Heart right ventricle (tissue), 16 donors: ENCODE results near the gene MTNR1B. TPM values are rescaled to one million over a fixed set of nuclear protein-coding genes. Genes with fewer than 3 reads are reported as not detected.

Source experiments
- ATAC-seq, 8 donors: fragments of 200-7000 bp; cut with Tn5 transposase; one replicate each; pipeline ENCODE4 v1.9.1; 2020; ENCODE audit warnings: mild to moderate bottlenecking in 8 of 8, moderate library complexity in 8 of 8, moderate number of reproducible peaks in 1 of 8
- DNase-seq, 2 donors: peaks; one replicate each; pipeline ENCODE4 v3.0.0-alpha.2; 2020
- H3K27ac ChIP-seq, 10 donors: fragments of 200-600 bp; sonication (generic) in 2 of 10; one replicate each; pipeline versions ENCODE4 v1.5.0 to v1.8.0; 2020 to 2022; ENCODE audit warnings: mild to moderate bottlenecking in 3 of 10
- H3K27me3 ChIP-seq, 7 donors: fragments of 200-600 bp; one replicate each; pipeline ENCODE4 v1.8.0; 2021 to 2022; ENCODE audit warnings: mild to moderate bottlenecking in 2 of 7
- H3K36me3 ChIP-seq, 9 donors: fragments of 200-600 bp; sonication (generic) in 1 of 9; one replicate each; pipeline versions ENCODE4 v1.5.0 to v1.8.0; 2020 to 2022; ENCODE audit warnings: mild to moderate bottlenecking in 2 of 9
- H3K4me1 ChIP-seq, 9 donors: fragments of 200-600 bp; sonication (generic) in 1 of 9; one replicate each; pipeline versions ENCODE4 v1.5.0 to v1.8.0; 2020 to 2022; ENCODE audit warnings: mild to moderate bottlenecking in 4 of 9
- H3K4me3 ChIP-seq, 10 donors: fragments of 200-600 bp; sonication (generic) in 2 of 10; one replicate each; pipeline versions ENCODE4 v1.5.0 to v1.8.0; 2020 to 2022; ENCODE audit warnings: mild to moderate bottlenecking in 7 of 10, moderate library complexity in 2 of 10
- H3K9me3 ChIP-seq, 11 donors: fragments of 200-600 bp in 10 of 11; sonication (generic) in 2 of 11; one replicate each; pipeline versions ENCODE4 v1.5.0 to v1.8.0; 2013 to 2022; ENCODE audit warnings: mild to moderate bottlenecking in 2 of 11, control low read depth in 1 of 11, moderate library complexity in 1 of 11
- WGBS, 2 donors: extraction: QIAGEN DNeasy Blood & Tissue Kit; methylation state at CpG; one replicate each; pipeline ENCODE4 v1.1.7; 2013; ENCODE audit warnings: inconsistent platforms in 1 of 2; 5-methylcytosine and 5-hydroxymethylcytosine counted together
- intact Hi-C, 10 donors: fragments of 100-400 bp; cut with DNase I; formaldehyde crosslinking; loops; one replicate each; pipeline versions ENCODE4 v1.11.1 to v1.14.2; 2022
- polyA plus RNA-seq, 2 donors: library from polyadenylated mRNA; stranded (reverse); fragments of 200-250 nt; gene quantifications; one replicate each; pipeline ENCODE4 v1.2.3, GENCODE V29; 2013
- total RNA-seq, 10 donors: library from RNA; stranded (reverse); fragmentation: NEBNext Ultra II Directional in 3 of 10; extraction: Animal tissue kit (Norgen Biotek cat#: 25700) in 3 of 10; gene quantifications; one replicate each; pipeline versions ENCODE4 v1.2.1 to v1.2.4, GENCODE V29; 2021 to 2023
- TF ChIP-seq, protein P1 (sequence below), 9 donors: fragments of 200-600 bp; sonication (generic) in 2 of 9; IDR thresholded peaks; one replicate each; pipeline versions ENCODE4 v1.5.0 to v1.8.0; 2021 to 2022; ENCODE audit warnings: antibody characterized with exemption in 9 of 9, mild to moderate bottlenecking in 5 of 9, moderate library complexity in 1 of 9
- donor health status: Arrhythmogenic right ventricular cardiomyopathy.
- donor health status: ischemic (EF 13 %, LVEDD 7.1; RV severe dilation, severe dysfunction).
- donor health status: healthy with polysubstance abuse.
- donor health status: DM: no; HTN: yes; CAD: no.
- donor health status: DM: no; HTN: no; CAD: no.
- donor health status: ischemic (EF 25% LVEDD 6.9; RV normal size, moderate dysfunction).
- donor health status: ischemic (EF 25% LVEDD 5.7; RV mildly dilated, moderate dysfunction).
- donor health status: healthy.
- donor health status: DM: yes; HTN: yes; CAD: no.
- donor health status: Ischemic cardiomyopathy.
- donor health status: ischemic (EF 35%, LVEDD 5.7; RV mildly dilated, moderate dysfunction).
- donor health status: nonischemic (EF 11% LVEDD 7.7; RV severe dilation, severe dysfunction).
- donor health status: DM: yes; HTN: yes; CAD: no.
- donor health status: PGD.
- donor health status: ischemic (EF 29% LVEDD 5.4; RV normal size, mild dysfunction).
- donor health status: nonischemic (EF 23%, LVEDD 6.1; RV moderate dilation, normal function).

Gene MTNR1B
- total and polyA plus RNA-seq, 12 donors, result not detected

DNA sequence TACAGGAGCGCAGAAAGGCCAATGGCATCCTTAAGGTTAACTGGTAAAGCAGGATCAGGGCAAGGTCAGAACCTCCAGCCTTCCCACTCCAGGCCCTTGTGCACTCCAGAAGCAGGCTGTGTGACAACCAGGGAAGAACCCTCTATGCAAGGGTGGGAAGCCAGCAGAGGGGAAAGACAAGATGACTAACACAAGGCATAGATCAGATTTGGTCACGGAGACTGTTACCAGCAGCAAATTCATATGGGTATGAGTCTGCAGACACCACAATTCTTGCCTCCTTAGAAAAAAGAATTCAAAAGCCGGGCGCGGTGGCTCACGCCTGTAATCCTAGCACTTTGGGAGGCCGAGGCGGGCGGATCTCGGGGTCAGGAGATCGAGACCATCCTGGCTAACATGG is 39.8 kb upstream of the MTNR1B start:
- H3K9me3 ChIP-seq, result peaks cover 0 to 16% (median 0%) of the 10 kb centered on the region in 11 donors
- no peak for DNase-seq
- no peak for ATAC-seq
- TF ChIP-seq, protein P1, sequence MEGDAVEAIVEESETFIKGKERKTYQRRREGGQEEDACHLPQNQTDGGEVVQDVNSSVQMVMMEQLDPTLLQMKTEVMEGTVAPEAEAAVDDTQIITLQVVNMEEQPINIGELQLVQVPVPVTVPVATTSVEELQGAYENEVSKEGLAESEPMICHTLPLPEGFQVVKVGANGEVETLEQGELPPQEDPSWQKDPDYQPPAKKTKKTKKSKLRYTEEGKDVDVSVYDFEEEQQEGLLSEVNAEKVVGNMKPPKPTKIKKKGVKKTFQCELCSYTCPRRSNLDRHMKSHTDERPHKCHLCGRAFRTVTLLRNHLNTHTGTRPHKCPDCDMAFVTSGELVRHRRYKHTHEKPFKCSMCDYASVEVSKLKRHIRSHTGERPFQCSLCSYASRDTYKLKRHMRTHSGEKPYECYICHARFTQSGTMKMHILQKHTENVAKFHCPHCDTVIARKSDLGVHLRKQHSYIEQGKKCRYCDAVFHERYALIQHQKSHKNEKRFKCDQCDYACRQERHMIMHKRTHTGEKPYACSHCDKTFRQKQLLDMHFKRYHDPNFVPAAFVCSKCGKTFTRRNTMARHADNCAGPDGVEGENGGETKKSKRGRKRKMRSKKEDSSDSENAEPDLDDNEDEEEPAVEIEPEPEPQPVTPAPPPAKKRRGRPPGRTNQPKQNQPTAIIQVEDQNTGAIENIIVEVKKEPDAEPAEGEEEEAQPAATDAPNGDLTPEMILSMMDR (IDR thresholded peaks at IDR 0.05), result no peak
- WGBS, 2 donors, result 94 to 95% methylated on average over 11 of the region's 11 CpGs
- no peak overlapping the region for H3K27ac ChIP-seq
- H3K27me3 ChIP-seq, result peaks cover 0 to 4% (median 0%) of the 10 kb centered on the region in 7 donors
- H3K4me1 ChIP-seq, result no peaks in the 10 kb centered on the region
- intact Hi-C loops, result no loop called here
- H3K4me3 ChIP-seq, result no peak overlapping the region
- H3K36me3 ChIP-seq, result no peaks in the 10 kb centered on the region

DNA sequence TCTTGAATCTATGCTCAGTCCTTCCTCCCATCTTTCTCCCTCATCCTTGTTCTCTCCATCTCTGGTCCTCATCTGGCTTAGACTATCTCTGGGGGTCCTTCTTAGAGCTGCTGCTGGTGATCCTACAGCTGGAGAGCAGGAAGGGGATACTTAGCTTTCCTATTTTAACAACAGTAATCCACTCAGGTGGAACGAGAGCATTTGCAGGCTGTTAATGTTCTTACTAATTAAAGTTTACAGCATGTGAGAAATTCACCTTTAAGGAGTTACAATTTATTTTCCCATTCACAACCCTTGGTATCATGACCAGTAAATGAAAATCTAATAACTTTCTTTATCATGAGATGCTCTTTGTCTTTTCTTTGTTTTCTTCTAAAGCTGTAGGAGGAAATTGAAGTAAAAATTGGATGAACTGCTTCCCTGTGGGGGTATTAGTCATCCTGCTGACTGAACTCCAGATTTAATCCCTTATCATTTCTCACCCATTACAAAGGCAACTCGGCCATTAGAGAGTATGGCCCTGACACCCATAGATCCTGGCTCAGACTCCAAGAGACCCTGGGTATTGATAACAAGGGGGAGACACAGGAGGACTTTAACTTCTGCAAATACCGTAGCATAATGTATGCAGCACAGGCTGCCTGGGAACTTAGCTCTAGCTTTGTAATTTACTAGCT is 37.6 kb upstream of the MTNR1B start:
- no peak for ATAC-seq
- 27 to 32% methylated on average over 3 of the region's 3 CpGs for WGBS, 2 donors
- H3K27ac ChIP-seq, result no peak overlapping the region
- intact Hi-C loops, result no loop called here
- no peak overlapping the region for H3K4me3 ChIP-seq
- no peaks in the 10 kb centered on the region for H3K9me3 ChIP-seq
- no peak for DNase-seq
- H3K4me1 ChIP-seq, result no peaks in the 10 kb centered on the region
- TF ChIP-seq, protein P1 (IDR thresholded peaks at IDR 0.05), result no peak
- H3K27me3 ChIP-seq, result peaks cover 0 to 4% (median 0%) of the 10 kb centered on the region in 7 donors
- H3K36me3 ChIP-seq, result no peaks in the 10 kb centered on the region

DNA sequence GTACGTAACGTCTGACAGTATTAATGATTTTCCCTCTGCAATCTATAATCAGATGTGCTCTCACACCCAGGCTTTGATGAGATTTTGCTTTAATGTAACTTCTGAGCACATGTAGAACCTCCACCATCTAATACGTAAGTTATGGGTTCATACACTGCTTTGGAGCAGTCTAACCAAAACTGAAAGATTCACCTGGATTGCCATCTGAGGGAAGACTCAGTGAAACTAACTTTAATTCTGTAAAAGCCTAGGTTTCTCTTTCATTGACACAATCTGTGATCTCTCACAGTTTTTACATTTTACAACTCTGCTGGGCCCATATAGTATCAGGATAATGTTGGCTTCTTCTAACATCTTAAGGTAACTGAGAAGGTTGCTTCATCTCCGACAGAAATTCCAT is 30.1 kb upstream of the MTNR1B start:
- 87 to 90% methylated on average over 4 of the region's 4 CpGs for WGBS, 2 donors
- Histone ChIP-seq H3K4me3 (no peak overlapping the region), H3K36me3 (no peaks in the 10 kb centered on the region), H3K27ac (no peak overlapping the region), H3K27me3 (peaks cover 0 to 8% (median 0%) of the 10 kb centered on the region in 7 donors), H3K4me1 (no peaks in the 10 kb centered on the region), H3K9me3 (peaks cover 0 to 3% (median 0%) of the 10 kb centered on the region in 11 donors)
- TF ChIP-seq, protein P1 (IDR thresholded peaks at IDR 0.05), result no peak
- DNase-seq, result no peak
- no peak for ATAC-seq
- intact Hi-C loops, result no loop called here

DNA sequence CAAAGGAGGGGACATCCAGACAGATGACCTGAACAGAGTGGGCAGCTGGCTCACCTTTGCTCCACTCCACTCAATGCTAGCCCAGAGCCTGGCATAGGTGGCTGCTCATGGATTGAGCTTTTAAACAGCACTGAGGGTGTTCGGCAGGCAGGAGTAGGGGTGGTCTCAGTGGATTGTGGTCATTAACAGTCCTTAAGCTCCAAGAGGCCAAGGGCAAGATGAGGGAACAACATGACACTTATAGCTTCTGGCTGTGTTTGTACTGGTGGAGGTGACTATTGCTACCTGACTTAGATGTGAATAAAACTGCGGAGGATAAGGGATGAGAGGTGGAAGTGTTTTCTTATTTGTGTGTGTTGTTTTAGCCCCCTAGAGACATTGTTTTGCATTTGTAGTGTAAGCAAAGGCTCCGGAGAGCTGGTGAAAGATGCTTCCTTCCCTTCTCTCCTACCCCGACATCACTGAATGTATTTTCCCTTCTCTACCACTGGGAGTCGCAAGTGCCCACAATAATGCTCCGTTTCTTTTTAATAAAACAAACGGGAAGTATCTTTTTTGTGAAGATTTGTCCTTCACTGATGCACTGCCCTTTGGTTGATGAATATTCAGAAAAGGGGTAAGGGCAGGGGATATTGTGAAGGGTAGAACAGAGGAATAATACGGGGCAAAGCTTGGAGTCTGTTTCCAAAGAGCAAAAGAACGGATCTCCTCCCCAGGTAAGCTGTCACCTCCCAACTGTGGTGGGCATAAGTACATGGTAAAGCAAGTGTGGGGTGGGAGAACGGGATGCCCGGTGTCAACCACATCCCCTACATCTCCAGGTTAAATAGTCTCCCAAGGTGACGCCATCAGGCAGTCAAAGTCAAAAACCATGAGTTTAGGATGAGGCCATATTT is 27.5 kb upstream of the MTNR1B start:
- no peaks in the 10 kb centered on the region for H3K36me3 ChIP-seq
- no peaks in the 10 kb centered on the region for H3K4me1 ChIP-seq
- no peak for DNase-seq
- ATAC-seq, result no peak
- WGBS, 2 donors, result 33 to 37% methylated on average over 12 of the region's 12 CpGs
- H3K27me3 ChIP-seq, result peaks cover 0 to 8% (median 0%) of the 10 kb centered on the region in 7 donors
- H3K4me3 ChIP-seq, result no peak overlapping the region
- intact Hi-C loops, result loop anchor here in 9 of 10 donors (5.0 to 10.0 kb wide), 3 partner anchors 280 to 285 kb away; no protein-coding TSS in a partner anchor
- no peak overlapping the region for H3K27ac ChIP-seq
- peaks cover 0 to 3% (median 0%) of the 10 kb centered on the region in 11 donors for H3K9me3 ChIP-seq
- TF ChIP-seq, protein P1 (IDR thresholded peaks at IDR 0.05), result peak in 8 of 9 donors; percentile 7 to 64 (median 51)
